Kidney glomerular epithelial cell (primary cell): Measurements from ENCODE around the gene CCL24.
"Not testable (repeated sequence)": the region's sequence is repeated elsewhere in the genome, so short reads cannot be mapped to it uniquely, and the experiment has no call there.

Experiments used
- DNase-seq: peaks from one replicate; lab custom pipeline; 2025; lab: John Stamatoyannopoulos, UW

CCL24 gene

DNA sequence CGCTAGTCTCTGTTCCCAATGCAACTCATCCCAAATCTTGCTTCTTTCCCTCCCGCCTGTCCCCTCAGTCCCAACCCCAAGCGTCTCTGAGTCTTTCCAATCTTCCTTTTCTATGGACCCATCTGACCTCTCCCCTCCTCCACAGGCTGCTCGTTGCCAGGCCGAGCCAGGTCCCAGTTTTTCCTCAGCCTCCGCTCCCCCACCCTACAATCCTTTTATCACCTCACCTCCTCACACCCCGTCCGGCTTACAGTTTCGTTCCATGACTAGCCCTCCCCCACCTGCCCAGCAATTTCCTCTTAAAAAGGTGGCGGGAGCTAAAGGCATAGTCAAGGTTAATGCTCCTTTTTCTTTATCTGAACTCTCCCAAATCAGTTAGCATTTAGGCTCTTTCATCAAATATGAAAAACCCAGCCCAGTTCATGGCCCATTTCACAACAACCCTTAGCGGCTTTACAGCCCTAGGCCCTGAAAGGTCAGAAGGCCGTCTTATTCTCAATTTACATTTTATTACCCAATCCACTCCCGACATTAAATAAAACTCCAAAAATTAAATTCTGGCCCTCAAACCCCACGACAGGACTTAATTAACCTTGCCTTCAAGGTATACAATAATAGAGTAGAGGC, 32.8 kb downstream of the CCL24 start:
- DNase-seq: not testable (repeated sequence)

- not testable (repeated sequence) for DNase-seq
Measured at GRCh38 chr7:75779516-75779915, 34.1 kb downstream of the CCL24 start.

DNA sequence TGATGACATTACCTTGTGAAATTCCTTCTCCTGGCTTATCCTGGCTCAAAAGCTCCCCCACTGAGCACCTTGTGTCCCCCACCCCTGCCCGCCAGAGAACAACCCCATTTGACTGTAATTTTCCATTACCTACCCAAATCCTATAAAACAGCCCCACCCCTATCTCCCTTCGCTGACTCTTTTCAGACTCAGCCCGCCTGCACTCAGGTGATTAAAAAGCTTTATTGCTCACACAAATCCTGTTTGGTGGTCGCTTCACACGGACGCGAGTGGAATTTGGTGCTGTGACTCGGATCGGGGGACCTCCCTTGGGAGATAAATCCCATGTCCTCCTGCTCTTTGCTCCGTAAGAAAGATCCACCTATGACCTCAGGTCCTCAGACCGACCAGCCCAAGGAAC, 34.6 kb downstream of the CCL24 start:
- DNase-seq: not testable (repeated sequence)

GRCh38 chr7:75776295-75776971, 37.2 kb downstream of the CCL24 start:
- no peak for DNase-seq

- not testable (repeated sequence) for DNase-seq
Measured at GRCh38 chr7:75773958-75774357, 39.6 kb downstream of the CCL24 start.

DNA sequence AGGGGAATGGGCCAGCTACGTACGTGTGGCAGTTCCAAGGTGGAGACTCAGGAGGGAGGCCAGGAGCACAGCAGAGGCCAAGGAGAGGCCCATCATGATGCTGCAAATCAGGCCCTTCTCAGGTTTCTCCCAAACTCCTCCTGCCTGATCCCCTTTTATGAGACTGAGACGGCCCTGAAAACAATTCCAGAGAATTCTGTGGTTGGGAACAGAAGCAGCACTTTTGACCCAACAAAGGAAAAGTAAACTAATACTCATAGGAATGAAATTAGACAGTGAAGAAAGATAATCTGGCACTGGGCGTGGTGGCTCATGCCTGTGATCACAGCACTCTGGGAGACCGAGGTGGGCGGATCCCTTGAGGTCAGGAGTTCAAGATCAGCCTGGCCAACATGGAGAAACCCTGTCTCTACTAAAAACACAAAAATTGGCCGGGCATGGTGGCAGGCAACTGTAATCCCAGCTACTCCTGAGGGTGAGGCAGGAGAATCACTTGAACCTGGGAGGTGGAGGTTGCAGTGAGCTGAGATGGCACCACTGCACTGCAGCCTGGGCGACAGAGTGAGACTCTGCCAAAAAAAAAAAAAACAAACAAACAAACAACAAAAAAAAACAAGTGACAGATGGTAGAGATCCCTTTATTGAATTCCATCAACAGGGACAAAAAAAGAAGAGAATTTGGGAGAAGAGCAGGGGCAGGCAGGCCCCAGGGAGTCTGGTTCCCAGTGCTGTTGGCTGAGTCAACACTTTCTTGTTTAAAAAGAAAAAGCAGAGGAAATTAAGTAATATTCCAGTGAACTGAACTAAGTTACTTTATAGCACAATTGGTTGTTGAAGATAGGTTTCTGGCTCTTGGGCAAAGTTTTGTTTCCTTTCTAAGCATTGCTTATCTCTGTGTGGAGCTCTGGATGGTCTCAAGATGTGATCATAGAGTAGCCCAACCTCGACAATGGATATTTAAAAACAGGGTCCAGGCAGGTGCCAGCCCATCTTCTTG, 41.2 kb downstream of the CCL24 start, which contains the start of gene CCL26:
CCL26 (minus strand) TSS at position 131 of the 997 bp plus-strand sequence; CDS start at position 96, 35 bp downstream.
- DNase-seq: peak; percentile 13

GRCh38 chr7:75771224-75771623, 42.4 kb downstream of the CCL24 start:
- DNase-seq: no peak

DNA sequence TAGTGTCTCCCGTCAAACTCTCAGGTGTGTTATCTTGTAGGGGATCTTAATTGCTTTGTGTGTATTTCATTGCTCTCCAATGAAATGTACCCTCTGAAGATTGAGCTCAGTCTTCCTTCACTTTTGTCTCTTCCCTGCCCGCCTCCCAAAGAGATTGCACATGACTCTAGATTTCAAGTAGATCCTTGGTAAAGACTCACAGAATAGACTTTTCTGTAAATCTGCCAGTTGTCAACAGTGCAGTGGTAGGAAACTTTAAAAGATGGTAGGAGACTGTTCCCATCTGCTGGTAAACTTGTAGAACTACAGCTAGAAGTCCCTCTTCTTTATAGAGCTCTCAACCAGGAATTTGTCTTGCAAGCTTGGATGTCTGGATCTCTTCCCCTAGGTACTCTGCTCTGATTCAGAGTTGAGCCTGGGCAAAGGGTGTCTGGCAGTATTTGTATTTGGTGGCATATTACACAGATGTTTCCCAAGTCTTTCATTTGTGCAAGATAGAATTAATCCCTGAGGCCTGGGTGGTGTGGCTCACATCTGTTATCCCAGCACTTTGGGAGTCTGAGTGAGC, 51.2 kb downstream of the CCL24 start:
- peak; percentile 58 for DNase-seq

DNA sequence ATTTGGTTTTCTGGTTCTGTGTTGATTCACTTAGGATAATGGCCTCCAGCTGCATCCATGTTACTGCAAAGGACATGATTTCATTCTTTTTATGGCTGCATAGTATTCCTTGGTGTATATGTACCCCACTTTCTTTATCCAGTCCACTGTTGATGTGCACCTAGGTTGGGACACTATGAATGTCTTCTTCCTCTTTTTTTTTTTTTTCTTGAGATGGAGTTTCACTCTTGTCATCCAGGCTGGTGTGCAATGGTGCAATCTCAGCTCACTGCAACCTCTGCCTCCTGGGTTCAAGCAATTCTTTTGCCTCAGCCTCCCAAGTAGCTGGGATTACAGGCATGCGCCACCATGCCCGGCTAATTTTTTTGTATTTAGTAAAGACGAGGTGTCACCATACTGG, 51.8 kb downstream of the CCL24 start:
- DNase-seq: not testable (repeated sequence)
